ENCODE measurements around the gene MYBL2. TPM values are rescaled to one million over a fixed set of nuclear protein-coding genes. Genes with fewer than 3 reads are reported as not detected.
"Not testable (repeated sequence)": the region's sequence is repeated elsewhere in the genome, so short reads cannot be mapped to it uniquely, and the experiment has no call there.

The MYBL2 gene
- total RNA-seq, 1 donor from 2014 or later: 0.44 TPM

DNA sequence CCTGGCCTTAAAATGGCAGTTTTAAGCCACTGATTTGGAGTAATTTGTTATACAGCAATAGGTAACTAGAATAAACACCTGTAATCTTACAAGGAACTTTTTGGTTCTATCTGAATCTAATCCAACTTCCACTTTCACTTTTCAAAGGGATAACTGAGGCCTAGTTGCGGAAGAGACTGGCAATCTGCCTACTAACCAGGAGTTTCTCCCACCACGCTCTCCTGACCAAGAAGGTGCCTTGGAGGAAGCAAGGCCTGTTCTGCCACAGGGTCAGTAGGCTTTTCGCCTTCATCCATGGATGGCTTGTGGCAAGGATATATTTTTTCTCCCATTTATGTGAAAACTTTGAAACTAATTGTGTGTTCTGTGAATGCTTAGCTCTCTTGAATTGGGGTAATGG is 12.9 kb upstream of the MYBL2 start:
- Histone ChIP-seq H3K9me3 (replicated peaks) (no peaks in the 10 kb centered on the region), H3K27me3 (ENCODE audit: low read depth) (peaks cover 13% of the 10 kb centered on the region), H3K36me3 (no peaks in the 10 kb centered on the region), H3K4me1 (peaks cover 14% of the 10 kb centered on the region), H3K27ac (replicated peaks) (no peak overlapping the region), H3K4me3 (no peak overlapping the region)
- TF ChIP-seq, protein P1, sequence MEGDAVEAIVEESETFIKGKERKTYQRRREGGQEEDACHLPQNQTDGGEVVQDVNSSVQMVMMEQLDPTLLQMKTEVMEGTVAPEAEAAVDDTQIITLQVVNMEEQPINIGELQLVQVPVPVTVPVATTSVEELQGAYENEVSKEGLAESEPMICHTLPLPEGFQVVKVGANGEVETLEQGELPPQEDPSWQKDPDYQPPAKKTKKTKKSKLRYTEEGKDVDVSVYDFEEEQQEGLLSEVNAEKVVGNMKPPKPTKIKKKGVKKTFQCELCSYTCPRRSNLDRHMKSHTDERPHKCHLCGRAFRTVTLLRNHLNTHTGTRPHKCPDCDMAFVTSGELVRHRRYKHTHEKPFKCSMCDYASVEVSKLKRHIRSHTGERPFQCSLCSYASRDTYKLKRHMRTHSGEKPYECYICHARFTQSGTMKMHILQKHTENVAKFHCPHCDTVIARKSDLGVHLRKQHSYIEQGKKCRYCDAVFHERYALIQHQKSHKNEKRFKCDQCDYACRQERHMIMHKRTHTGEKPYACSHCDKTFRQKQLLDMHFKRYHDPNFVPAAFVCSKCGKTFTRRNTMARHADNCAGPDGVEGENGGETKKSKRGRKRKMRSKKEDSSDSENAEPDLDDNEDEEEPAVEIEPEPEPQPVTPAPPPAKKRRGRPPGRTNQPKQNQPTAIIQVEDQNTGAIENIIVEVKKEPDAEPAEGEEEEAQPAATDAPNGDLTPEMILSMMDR (IDR thresholded peaks at IDR 0.05; ENCODE audit: borderline replicate concordance): no peak
- intact Hi-C loops (cut with micrococcal nuclease): no loop called here
- DNase-seq: no peak

DNA sequence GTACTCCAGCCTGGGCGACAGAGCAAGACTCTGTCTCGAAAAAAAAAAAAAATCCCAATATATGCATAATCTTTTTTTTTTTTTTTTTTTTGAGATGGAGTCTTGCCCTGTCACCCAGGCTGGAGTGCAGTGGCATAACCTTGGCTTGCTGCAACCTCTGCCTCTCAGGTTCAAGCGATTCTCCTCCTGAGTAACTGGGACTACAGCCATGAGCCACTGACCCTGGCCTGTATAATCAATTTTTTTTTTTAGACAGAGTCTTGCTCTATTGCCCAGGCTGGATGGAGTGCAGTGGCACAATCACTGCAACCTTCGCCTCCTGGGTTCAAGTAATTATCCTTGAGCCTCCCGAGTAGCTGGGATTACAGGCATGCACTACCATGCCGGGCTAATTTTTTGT is 11.7 kb upstream of the MYBL2 start:
- H3K4me3 ChIP-seq; H3K9me3 ChIP-seq (replicated peaks); intact Hi-C loops (cut with micrococcal nuclease); H3K27ac ChIP-seq (replicated peaks); DNase-seq; H3K36me3 ChIP-seq: not testable (repeated sequence)
- H3K27me3 ChIP-seq (ENCODE audit: low read depth): peaks cover 13% of the 10 kb centered on the region
- H3K4me1 ChIP-seq: peaks cover 14% of the 10 kb centered on the region

DNA sequence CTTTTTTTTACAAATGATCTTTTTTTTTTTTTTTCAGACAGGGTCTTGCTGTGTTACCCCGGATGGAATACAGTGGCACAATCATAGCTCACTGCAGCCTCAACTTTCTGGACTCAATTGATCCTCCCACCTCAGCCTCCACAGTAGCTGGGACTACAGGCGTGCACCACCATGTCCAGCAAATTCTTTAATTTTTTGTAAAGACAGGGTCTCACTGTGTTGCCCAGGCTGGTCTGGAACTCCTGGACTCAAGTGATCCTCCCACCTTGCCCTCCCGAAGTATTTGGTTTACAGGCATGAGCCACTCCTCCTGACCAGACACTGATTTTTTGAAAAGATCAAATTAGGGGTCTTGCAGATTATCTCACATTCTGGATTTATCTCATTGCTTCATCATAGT is 11.0 kb upstream of the MYBL2 start:
- Histone ChIP-seq H3K27me3 (ENCODE audit: low read depth) (peaks cover 13% of the 10 kb centered on the region), H3K27ac (replicated peaks) (no peak overlapping the region), H3K4me3 (no peak overlapping the region), H3K36me3 (no peaks in the 10 kb centered on the region), H3K9me3 (replicated peaks) (no peaks in the 10 kb centered on the region), H3K4me1 (peaks cover 14% of the 10 kb centered on the region)
- intact Hi-C loops (cut with micrococcal nuclease): no loop called here
- no peak for DNase-seq
- TF ChIP-seq, protein P1 (IDR thresholded peaks at IDR 0.05; ENCODE audit: borderline replicate concordance): no peak

DNA sequence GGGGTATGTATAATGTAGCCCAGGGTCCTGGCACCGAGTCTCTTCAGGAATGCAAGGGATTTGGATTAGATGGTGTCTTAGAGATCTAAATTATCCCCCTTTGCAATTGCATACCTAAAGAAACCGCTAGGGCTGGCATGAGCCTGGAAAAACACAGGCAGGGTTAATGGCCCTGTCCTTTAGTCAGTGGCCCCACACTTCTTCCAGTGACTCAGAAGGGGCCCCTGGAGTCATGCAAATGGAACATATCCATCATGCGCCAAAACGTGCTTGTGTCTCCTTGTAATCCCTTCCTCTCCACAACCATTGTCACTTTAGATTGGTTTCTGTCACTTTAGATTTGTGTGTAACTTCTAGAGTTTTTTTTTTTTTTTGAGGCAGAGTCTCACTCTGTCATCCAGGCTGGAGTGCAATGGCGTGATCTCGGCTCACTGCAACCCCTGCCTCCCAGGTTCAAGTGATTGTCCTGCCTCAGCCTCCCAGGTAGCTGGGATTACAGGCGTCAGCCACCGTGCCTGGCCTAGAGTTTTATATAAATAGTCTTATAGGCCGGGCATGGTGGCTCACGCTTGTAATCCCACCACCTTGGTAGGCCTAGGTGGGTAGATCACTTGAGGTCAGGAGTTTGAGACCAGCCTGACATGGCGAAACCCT is 8.7 kb upstream of the MYBL2 start:
- H3K9me3 ChIP-seq (replicated peaks): no peaks in the 10 kb centered on the region
- TF ChIP-seq, protein P1 (IDR thresholded peaks at IDR 0.05; ENCODE audit: borderline replicate concordance): no peak
- DNase-seq: no peak
- peaks cover 19% of the 10 kb centered on the region for H3K27me3 ChIP-seq (ENCODE audit: low read depth)
- intact Hi-C loops (cut with micrococcal nuclease): no loop called here
- peak overlapping the region; percentile 76 for H3K27ac ChIP-seq (replicated peaks)
- peaks cover 14% of the 10 kb centered on the region for H3K4me1 ChIP-seq
- no peaks in the 10 kb centered on the region for H3K36me3 ChIP-seq
- H3K4me3 ChIP-seq: peak overlapping the region; percentile 73

DNA sequence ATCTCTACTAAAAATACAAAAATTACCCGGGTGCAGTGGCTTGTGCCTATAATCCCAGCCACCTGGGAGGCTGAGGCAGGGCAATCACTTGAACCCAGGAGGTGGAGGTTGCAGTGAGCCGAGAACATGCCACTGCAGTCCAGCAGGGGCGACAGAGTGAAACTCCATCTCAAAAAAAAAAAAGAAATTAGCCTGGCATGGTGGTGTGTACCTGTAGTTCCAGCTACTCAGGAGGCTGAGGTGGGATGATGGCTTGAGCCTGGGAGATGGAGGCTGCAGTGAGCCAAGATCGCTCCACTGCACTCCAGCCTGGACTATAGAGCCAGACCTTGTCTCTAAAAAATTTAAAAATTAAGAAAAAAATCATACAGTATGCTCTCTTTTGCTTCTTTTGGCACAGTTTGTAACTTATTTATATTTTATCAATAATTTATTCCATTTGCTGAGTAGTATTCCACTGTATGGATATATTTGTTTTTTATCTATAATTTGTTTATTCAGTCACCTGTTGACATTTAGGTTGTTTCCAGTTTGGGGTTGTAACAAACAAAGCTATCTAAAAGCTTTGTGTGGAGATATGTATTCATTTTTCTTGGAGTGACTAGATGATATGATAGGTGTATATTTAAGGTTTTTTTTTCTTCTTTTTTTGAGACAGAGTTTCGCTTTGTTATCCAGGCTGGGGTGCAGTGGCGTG is 8.0 kb upstream of the MYBL2 start:
- peaks cover 26% of the 10 kb centered on the region for H3K27me3 ChIP-seq (ENCODE audit: low read depth)

More for the DNA sequence above, 8.0 kb upstream of the MYBL2 start:
- H3K4me1 ChIP-seq: peaks cover 14% of the 10 kb centered on the region
- TF ChIP-seq, protein P1 (IDR thresholded peaks at IDR 0.05; ENCODE audit: borderline replicate concordance): no peak
- intact Hi-C loops (cut with micrococcal nuclease): no loop called here
- H3K9me3 ChIP-seq (replicated peaks): no peaks in the 10 kb centered on the region
- no peaks in the 10 kb centered on the region for H3K36me3 ChIP-seq
- H3K27ac ChIP-seq (replicated peaks): no peak overlapping the region
- DNase-seq: no peak
- H3K4me3 ChIP-seq: no peak overlapping the region

Measured in left ventricle myocardium inferior (tissue), 1 donor.